CD4-positive, alpha-beta T cell treated with Interleukin-2 at 100 ng/mL for 4 hours (primary cell): ENCODE data around the gene GOLGA1.

Experiments
- DNase-seq: peaks from one replicate; pipeline ENCODE4 v3.0.0-alpha.2; 2020; ENCODE audit warnings: low spot score

Gene GOLGA1

DNA sequence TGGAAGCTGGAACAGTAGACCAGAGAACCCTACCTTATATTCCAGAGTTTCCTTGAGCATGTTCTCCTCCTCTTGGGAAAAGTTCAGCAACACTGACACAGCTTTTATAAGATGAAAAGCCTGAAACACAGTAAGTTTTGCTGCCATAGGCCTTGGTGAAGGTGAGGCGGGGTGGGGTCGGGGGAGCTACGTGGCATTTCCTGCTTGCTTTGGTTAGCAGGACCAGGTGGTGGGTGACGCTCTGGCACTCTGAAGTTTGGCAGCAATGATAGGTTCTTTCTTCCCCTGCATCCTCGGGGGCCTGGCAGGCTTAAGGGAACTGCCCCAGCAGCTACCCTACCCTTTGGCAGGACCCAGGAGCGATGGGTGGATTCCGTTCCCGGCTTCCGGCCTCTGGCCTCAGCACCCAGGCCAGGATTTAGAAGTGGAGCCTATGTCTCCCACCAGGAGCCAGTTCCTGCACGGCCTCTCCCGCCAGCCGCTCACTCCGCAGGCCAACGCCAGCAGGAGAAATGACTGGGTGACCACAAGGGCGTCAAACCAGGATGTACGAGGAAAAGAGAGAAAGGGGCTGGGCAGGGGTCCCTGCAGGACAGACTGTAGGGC, 59.6 kb downstream of the GOLGA1 start:
- no peak for DNase-seq

DNA sequence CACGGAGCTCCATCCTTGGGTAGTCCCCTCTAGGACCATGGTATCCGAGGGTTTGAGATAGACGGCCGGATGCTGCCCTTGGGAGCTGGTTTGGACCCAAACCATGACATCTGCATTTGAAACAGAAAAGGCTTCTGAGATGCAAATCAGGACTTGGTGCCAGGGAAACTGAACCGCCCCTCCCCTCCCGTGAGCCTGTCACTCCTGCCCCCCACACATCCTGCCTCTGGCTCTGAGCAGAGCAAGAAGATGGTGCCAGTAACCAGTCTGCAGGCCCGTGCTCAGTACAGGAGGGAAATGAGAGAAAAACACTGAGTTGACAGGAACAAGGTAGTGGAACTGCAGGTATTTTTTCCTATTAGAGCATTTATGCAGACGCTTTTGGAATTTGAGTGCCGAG, 60.4 kb downstream of the GOLGA1 start:
- DNase-seq: no peak

DNA sequence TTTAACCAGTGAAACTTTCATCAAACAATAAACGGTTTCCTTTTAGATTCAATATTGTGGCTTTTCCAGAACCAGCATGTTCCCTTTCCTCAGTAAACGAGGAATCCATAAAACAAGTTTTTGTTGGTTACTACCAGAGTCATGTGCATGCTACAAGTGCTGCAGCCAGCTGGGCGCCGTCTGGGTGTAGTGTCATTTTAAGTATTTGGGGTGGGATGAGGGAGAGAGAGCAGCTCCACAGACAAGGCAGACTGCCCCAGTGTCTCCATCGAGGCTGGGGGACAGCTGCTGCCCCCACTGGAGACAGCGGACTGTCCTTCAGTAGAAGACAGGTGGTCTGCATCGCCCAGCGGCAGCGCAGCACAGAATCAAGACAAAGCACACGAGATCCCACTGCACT, 61.7 kb downstream of the GOLGA1 start:
- DNase-seq: no peak

DNA sequence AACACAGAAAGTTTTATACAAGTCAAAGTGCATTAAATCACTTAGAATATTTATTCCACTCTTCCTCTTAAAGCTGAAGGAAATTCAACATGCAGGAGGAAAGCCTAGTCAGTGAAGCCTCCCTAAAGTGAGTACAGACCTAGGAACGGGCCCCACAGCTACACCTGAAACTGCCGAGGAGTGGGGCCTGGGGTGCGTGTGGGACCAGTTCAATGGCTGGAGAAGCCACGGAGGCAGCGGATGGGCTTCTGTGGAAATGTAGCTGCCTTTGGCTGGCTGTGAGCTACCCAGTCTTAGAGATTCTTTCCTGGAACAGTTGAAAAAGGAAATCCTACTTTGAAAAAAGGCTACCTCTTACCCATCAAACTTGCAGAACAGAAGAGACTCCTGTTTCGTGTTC, 62.4 kb downstream of the GOLGA1 start:
- no peak for DNase-seq

DNA sequence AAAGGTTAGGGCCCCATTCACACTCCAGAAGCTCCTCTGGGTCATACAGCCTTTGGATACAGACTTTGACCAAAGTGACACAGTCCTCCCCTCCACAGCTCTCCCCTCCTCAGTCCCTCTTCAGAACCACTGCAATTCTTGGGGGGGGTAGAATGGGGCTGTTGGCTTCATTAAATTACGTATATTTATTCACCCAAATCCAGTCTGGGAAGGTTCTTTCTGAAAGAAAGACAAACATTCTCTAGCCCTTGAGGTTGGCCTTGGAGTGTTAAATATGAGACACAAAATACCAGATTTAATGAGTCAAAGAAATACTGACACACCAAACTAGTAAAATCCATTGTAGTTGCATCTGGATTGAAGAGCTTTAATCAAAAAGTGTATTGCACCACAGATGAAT, 62.9 kb downstream of the GOLGA1 start:
- no peak for DNase-seq

DNA sequence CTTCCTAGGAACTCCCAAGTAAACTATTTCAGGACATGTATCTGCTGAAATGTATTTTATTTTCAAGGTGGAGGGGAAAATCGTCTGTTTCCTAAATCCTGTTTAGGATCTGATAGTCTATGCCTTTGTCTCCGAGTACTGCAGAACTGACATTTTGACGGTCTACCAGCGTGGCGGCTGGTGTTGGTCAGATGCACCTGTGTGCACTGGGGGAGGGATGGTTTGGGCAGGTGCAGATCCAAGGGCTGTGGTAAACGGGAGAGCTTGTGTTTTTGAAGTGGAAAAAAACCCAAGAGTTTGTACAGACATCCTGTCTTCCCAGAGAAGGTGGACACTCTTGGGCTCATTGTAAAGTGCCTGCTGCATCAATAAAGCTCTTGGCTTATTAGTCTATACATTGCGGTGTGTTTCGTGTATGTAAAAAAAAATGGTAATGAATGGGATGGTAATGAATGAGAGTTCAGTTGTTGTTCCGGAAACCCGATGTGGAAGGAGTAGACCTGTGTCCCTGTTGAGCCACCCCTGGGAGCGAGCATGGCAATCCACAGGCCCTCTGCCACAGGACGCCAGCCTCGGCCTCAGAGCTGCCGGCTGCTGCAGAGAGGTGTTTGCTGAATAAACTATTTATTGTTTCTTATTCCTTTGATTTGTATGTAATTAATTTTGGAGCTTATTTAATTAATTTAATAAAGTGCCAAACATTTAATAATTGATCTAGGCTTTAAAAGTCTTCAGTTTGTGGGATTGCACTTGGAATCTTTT, 63.7 kb downstream of the GOLGA1 start:
- DNase-seq: no peak

DNA sequence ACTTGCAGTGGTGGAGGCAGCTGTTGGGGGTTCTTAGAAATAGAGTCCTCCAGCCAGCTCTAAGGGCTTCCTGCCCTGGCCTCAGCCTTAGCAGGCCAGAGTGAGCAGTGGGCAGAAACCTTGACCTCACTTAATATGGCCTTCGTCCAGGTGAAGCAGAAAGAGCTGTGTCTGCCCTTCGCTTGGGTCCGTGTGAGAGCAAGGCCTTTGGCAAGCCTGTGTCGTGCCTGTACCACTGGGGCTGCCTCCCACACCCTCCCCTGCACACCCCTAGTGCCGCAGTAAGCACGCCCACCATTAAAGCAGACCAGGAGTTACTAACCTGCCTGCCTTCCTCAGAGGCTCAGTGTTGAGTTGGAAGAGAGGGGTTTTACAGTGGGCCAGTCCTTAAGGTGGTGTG, 65.4 kb downstream of the GOLGA1 start:
- no peak for DNase-seq

DNA sequence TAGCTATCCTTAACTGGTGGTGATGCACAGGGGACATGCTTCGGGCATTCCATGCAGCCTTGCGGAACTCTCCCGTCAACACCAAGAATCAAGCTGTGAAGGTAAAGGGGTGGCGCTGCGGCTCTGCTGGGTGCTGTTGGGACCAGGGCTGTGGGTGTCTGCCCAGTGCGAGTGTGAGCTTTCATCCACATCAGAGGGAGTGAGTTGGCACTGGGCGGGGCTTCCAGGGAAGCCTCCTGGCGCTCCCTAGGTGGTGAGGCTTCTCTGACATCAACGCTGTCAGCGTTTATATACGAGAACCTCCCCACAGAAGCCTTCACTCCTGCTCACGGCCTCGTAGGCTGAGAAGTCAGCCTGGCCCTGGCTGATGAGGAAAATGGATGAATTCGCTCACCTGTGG, 67.2 kb downstream of the GOLGA1 start:
- DNase-seq: peak; percentile 64

DNA sequence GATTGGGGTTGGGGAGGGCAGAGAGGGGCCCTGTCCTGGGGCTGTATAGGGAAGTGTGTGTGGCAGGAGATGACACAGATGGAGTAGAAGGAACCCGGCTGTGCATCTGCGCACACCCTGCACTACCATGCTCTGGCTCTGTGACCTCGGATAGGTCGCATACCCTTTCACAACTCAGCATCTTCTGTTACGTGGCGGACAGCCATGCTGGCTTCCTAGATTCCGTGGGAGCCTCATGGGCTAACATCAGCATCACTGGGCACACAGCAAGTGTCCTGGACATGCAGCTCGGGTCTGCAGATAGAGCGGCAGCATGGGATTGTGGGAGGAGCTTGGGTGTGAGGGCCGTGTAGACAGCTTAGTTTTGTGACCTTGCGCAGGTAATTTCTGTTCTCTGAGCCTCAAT, 69.7 kb downstream of the GOLGA1 start:
- DNase-seq: no peak

DNA sequence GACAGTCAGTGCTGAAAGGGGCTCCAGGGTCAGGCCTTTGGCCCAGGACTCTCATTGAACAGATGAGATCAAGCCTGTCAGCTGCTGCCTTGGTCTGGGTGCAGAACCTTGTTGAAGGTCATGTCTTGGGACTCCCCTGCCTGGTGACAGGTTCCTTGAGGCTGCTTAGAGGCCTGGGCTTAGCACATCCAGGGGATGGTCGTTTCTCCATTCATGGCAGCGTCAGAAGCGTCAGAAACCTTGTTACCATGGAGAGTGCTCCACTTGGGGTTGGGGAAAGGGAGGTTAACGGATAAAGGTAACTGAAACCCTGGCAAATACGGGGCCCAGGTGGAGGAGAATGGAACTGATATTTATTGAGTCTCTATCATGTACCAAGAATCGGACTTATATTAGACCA, 70.2 kb downstream of the GOLGA1 start:
- no peak for DNase-seq

DNA sequence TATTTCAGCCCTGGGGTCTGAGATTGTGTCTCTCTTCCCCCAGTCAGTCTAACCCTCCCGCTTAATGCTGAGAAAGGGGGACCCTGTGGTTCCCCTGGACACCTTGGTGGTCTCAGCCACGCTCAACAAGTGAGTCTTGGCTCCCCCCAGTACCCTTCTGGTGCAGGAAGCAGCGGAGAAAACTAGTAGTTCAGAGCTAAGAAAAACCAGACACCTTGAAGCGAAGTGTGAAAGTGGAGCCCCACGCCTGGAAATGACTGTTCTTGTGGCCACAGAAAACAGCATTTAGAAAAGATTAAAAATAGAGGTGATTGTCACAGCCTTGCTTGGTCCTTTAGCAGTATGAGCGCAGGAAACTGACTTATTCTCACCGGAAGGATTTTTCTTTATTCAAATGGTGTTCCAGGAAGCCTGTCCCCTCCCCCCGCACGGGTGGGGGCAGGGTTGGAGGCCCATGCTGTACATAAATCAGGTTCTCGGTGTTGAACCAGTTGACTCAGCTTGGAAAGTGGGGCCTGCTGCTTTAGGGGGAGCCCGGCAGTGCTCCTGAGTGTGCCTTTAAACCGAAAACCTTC, 70.8 kb downstream of the GOLGA1 start:
- peak; percentile 94 for DNase-seq

DNA sequence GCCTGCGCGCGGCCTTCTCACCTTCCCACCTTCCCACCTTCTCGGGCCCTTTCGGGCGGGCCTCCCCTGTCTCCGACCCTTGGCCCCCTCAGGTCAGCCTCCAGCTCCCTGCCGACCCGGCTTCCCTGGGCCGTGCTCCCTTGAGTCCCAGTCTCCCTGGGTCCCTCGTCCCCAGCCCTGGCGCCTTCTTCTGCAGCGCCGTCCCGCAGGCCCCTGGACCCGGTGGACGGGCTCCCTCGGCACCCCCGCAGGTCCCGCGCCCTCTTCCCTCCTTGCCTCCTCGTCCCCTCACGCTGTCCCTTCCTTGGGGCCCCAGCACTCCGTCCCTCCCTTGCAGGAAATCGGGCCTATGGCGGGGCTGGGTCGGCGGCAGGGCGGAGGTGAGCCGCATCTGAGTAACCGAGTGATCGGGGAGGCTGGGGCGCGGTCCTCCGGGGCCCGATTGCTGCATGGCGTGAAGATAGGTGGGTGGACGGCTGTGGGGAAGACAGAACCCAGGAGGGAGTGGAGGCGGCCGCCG, 71.4 kb downstream of the GOLGA1 start:
- DNase-seq: peak; percentile 33

DNA sequence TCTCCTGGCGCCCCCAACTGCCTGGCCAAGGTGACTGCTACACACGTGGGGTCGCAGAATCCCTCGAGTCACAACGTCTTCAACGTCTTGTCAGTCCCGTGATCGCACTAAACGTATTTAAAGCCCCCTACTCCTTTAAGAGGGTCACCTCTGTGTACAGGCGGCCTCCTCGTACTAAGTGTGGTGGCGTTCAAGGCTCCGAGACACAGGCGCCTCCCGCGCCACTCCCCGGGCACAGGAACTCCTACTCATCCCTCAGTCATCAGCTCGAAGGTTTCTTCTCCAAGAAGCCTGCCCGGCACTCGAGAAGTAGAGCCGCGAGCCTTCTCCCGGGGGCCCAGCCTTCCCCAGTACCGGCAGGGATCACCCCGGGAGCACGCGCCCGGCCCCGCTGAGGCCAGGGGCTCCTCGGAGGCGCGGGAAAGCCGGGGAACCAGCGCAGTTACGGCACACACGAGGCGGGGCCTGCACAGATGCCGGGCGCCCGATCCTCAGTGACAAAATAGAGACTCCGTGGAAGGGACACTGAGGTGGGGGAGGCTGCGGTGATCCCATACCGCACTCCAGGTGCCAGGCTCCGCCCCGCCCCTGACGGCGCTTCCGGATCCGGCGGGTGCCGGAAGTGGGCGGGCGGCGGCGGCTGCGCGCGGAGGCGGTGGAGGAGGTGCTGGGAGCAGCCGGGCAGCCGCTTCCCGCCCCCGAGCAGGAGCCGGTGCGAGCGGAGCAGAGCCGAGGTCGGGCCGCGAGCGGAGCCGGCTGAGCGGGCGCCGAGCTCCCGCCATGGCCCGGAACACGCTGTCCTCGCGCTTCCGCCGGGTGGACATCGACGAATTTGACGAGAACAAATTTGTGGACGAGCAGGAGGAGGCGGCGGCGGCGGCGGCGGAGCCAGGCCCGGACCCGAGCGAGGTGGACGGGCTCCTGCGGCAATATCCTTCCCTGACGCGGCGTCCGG, 72.1 kb downstream of the GOLGA1 start:
- peak; percentile 86 for DNase-seq

DNA sequence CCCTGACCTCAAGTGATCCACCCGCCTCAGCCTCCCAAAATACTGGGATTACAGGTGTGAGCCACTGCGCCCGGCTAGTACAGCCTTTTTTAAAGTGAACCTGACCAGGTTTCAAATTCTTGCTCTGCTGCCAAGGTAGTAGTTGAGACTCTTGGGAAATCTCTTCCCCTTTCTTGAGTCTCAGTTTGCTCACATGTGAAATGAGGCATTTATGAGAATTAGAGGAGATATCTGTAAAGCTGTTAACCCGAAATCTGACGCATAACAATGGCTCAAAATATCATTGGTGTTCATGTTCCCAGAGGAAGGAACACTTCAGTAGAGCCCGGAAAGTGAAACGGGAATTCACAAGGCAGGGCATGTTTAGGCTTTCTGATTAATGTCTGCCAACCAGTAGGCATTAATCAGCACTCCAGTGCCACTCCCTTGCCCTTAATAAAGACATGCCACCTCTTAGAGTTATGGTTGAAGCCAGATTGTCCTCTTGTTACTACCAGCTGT, 77.5 kb downstream of the GOLGA1 start:
- DNase-seq: no peak

DNA sequence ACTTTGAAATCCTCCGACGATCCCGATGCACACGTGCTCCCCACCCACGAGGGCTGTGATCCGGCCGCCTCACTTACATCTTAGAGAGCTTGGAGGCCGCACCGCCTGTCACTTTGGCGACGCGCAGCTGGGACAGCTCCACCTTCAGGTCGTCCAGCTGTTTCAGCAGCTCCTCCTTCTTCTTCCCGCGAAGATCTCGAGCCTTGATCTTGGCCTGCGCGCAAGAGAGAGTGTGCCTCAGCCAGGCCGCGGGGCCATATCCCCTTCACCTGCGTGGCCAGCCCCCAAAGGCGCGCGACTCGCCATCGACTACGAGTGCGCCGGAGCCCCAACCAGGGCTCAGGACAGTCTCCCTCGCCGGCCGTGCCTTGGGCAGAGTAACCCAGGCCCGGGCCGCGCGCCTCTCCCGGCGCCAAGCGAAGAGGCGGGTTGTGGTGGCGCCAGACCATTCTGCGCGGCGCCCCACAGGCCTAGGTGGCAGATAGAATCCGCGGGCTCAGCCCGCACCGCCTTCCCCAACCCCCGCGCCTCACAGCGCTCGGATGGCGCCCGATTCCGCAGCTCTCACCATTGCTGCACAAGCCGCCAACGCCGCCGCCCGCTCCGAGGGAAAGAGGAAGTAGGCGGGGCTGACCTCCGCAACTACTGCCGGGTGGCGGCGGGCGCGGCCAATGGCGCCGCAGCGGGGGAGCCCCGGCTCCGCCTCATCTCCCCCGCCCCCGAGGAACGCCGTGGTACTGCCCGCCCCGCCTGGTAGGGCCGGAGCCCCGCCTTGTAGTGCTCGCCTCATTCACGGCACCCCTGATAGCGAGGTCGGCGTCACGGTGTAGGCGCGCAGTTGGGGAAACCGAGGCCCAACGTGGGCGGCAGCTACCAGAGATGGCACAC, 79.3 kb downstream of the GOLGA1 start, which contains the start of the genes ARPC5L and RPL35:
TSS of gene ARPC5L (plus strand) at position 789 of the 888 bp plus-strand sequence. CDS start 7,161 bp downstream, outside the sequence.
TSS of gene RPL35 (minus strand) at position 616 of the 888 bp plus-strand sequence. CDS start at position 571, 45 bp downstream.
- DNase-seq: peak; percentile 95

DNA sequence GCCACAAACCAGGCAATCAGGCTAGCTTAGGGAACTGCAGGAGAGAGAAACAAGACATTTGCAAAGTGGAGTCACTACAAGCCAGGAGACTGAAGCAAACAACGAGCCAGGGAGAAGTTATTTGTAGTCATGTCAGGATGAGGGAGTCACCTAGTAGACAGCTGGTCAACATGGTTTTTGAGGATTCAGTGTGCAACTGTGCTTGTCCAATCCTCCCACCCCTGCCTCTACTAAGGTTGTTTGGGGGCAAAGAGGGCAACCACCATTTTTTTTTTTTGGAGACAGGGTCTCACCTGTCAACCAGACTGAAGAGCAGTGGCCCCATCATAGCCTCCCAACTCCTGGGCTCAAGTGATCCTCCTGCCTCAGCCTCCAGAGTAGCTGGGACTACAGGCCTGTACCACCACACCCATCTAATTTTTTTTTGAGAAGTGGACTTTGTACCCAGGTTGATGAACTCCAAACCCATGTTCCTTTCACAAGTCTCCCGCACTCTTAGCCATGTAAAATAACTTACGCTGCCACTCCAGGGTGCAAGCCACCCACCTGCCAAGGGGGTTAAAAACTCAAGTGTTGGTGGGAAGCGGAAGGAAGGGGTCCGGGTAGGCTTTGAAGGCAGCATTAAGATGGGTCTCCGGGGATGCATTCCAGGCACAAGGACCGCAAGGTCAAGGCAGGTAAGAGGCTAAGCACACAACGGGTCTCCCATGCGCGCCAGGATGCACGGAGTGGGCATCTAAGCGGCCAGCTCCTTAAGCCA, 80.1 kb downstream of the GOLGA1 start:
- DNase-seq: no peak

DNA sequence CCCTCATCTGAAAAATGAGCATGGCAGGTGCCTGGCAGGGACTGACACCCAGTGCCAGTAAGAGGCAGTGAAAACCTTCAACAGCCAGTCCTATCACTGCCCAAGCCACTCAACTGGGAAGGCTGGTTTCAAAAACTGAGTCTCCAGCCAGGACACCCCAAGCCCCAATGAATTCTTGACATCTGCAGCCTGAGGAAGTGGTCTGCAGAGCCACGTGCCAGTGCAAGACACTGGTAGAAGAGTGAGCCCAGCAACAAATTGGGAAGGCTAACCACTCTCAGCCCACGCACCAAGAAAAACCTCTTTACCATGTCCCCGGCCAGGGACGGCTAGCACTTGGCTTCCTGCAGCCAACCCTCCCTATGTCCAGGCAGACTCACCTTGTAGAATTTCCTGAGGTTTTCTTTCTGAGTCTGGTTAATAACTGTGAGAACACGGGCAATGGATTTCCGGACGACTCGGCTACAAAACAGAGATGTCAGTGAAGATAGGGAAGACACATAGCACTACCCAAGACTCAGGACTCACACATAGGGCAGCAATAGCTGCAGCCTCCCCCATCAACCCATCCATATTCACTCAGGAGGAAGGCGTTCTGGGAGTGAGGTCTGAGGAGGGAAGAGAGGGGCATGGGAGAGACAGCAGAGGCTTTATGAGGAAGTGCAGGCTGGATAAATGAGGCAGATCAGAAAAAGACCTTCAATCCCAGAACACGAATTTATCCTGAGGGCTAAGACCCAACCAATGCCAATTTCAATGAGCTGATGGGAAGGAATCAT, 80.9 kb downstream of the GOLGA1 start:
- no peak for DNase-seq

DNA sequence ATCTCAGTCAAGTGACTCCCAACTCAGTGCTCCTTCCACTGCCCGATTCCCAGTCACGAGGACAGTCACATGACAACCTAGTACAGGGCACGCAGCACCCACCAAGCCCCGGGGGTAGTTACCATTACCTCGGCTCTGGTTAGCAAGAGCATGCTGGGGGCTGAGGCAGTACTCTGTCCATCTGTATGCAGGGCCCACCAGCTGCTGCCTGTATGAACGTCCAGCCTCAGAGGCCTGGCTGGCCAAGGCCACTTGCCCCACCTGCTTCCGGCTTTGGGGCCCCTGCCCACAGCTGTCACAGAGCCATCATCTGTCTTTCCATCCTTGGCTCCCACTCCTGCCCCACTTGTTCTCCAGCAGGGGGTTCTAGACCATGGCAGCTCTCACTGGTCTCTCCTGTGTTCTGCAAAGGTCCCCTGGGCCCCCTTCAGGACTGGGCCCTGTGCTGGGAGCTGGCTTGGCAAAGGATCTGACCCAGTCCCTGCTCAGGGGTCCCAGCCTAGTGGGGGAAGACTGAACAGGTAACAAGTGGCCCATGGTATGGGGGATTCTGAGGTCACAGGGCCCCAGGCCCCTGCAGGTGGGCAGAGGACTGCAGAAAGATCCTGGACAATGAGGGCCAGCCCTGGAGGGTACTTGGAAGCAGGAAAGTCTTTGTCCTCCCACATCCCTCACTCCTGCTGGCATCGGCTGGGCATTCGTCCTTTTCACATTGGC, 82.4 kb downstream of the GOLGA1 start:
- DNase-seq: no peak
